Thymus (tissue), 11 donors: ENCODE measurements around the gene OTOL1. TPM values are rescaled to one million over a fixed set of nuclear protein-coding genes. Genes with fewer than 3 reads are reported as not detected.
"Not testable (repeated sequence)": the region's sequence is repeated elsewhere in the genome, so short reads cannot be mapped to it uniquely, and the experiment has no call there.

ENCODE experiments used
- DNase-seq, 9 donors: peaks; one replicate each; pipeline ENCODE4 v3.0.0-alpha.2; 2013; ENCODE audit warnings: low spot score in 9 of 9, low read depth in 6 of 9, missing footprints in 1 of 9
- H3K27ac ChIP-seq, 2 donors: one replicate each; pipeline ENCODE4 v1.5.1; 2013; ENCODE audit warnings: control low read depth in 1 of 2, low read depth in 1 of 2, low read length in 1 of 2, mild to moderate bottlenecking in 1 of 2, moderate library complexity in 1 of 2
- H3K27me3 ChIP-seq, 2 donors: one replicate each; pipeline ENCODE4 v1.5.1; 2013; ENCODE audit warnings: low read length in 1 of 2; ENCODE audit not compliant: control insufficient read depth in 2 of 2, insufficient read depth in 1 of 2
- H3K36me3 ChIP-seq, 2 donors: one replicate each; pipeline ENCODE4 v1.5.1; 2013; ENCODE audit warnings: low read length in 1 of 2, mild to moderate bottlenecking in 1 of 2, moderate library complexity in 1 of 2; ENCODE audit not compliant: control insufficient read depth in 2 of 2, insufficient read depth in 2 of 2
- H3K4me1 ChIP-seq, 2 donors: one replicate each; pipeline ENCODE4 v1.5.1; 2013; ENCODE audit warnings: low read length in 2 of 2; ENCODE audit not compliant: control insufficient read depth in 2 of 2, insufficient read depth in 2 of 2
- H3K4me3 ChIP-seq, 2 donors: one replicate each; pipeline ENCODE4 v1.5.1; 2013; ENCODE audit warnings: low read length in 2 of 2, control low read depth in 1 of 2, mild to moderate bottlenecking in 1 of 2
- H3K9me3 ChIP-seq, 2 donors: one replicate each; pipeline ENCODE4 v1.5.1; 2013; ENCODE audit warnings: low read length in 1 of 2, mild to moderate bottlenecking in 1 of 2; ENCODE audit not compliant: control insufficient read depth in 2 of 2, insufficient read depth in 1 of 2
- WGBS: extraction: QIAGEN DNeasy Blood & Tissue Kit; methylation state at CpG from one replicate; pipeline ENCODE4 v1.1.7; 2013; 5-methylcytosine and 5-hydroxymethylcytosine counted together
- polyA plus RNA-seq: library from polyadenylated mRNA; stranded (reverse); fragments of 200-250 nt; gene quantifications from one replicate; pipeline ENCODE4 v1.2.3, GENCODE V29; 2013
- total RNA-seq: library from RNA; stranded (reverse); fragments of 120-200 nt; gene quantifications from one replicate; pipeline ENCODE4 v1.2.4, GENCODE V29; 2013
- donor health status: healthy.

Gene OTOL1
- total and polyA plus RNA-seq, 2 donors = 0.19 to 0.37 TPM

GRCh38 chr3:161475905-161476304 lies 20.7 kb upstream of the OTOL1 start:
- H3K9me3 ChIP-seq = no peaks in the 10 kb centered on the region
- no peak overlapping the region for H3K4me3 ChIP-seq
- no peak for DNase-seq
- H3K27ac ChIP-seq = no peak overlapping the region
- no peaks in the 10 kb centered on the region for H3K27me3 ChIP-seq
- H3K36me3 ChIP-seq = no peaks in the 10 kb centered on the region
- H3K4me1 ChIP-seq = no peaks in the 10 kb centered on the region

- H3K4me3 ChIP-seq = no peak overlapping the region
- H3K4me1 ChIP-seq = no peaks in the 10 kb centered on the region
- H3K27me3 ChIP-seq = no peaks in the 10 kb centered on the region
- no peak for DNase-seq
- H3K9me3 ChIP-seq = no peaks in the 10 kb centered on the region
- WGBS = 96% methylated on average over 1 of the region's 1 CpG
- no peaks in the 10 kb centered on the region for H3K36me3 ChIP-seq
- no peak overlapping the region for H3K27ac ChIP-seq
Observed at GRCh38 chr3:161484226-161484625, 12.4 kb upstream of the OTOL1 start.

GRCh38 chr3:161488284-161488683 lies 8.3 kb upstream of the OTOL1 start:
- not testable (repeated sequence) for DNase-seq, H3K36me3 ChIP-seq, H3K9me3 ChIP-seq, H3K27me3 ChIP-seq, H3K27ac ChIP-seq, H3K4me3 ChIP-seq, H3K4me1 ChIP-seq
- 58% methylated on average over 1 of the region's 1 CpG for WGBS

GRCh38 chr3:161489395-161489794 lies 7.2 kb upstream of the OTOL1 start:
- Histone ChIP-seq H3K4me1 (no peaks in the 10 kb centered on the region), H3K4me3 (no peak overlapping the region), H3K9me3 (no peaks in the 10 kb centered on the region), H3K36me3 (no peaks in the 10 kb centered on the region), H3K27me3 (no peaks in the 10 kb centered on the region), H3K27ac (no peak overlapping the region)
- no peak for DNase-seq

- H3K4me1 ChIP-seq, H3K4me3 ChIP-seq, H3K27ac ChIP-seq, DNase-seq, H3K36me3 ChIP-seq, H3K9me3 ChIP-seq, H3K27me3 ChIP-seq: not testable (repeated sequence)
- WGBS = 97% methylated on average over 1 of the region's 1 CpG
Observed at GRCh38 chr3:161490845-161491244, 5.8 kb upstream of the OTOL1 start.

GRCh38 chr3:161498259-161498921 lies 1.8 kb downstream of the OTOL1 start:
- H3K4me3 ChIP-seq = no peak overlapping the region
- H3K27me3 ChIP-seq = no peaks in the 10 kb centered on the region
- no peak for DNase-seq
- H3K4me1 ChIP-seq = no peaks in the 10 kb centered on the region
- no peaks in the 10 kb centered on the region for H3K9me3 ChIP-seq
- no peak overlapping the region for H3K27ac ChIP-seq
- WGBS = 63% methylated on average over 2 of the region's 2 CpGs
- H3K36me3 ChIP-seq = no peaks in the 10 kb centered on the region

GRCh38 chr3:161500068-161500796 lies 3.6 kb downstream of the OTOL1 start:
- Histone ChIP-seq H3K4me3 (no peak overlapping the region), H3K27ac (no peak overlapping the region), H3K9me3 (no peaks in the 10 kb centered on the region), H3K27me3 (no peaks in the 10 kb centered on the region), H3K4me1 (no peaks in the 10 kb centered on the region), H3K36me3 (no peaks in the 10 kb centered on the region)
- 94% methylated on average over 3 of the region's 3 CpGs for WGBS
- DNase-seq = no peak

- no peaks in the 10 kb centered on the region for H3K36me3 ChIP-seq
- no peaks in the 10 kb centered on the region for H3K9me3 ChIP-seq
- H3K4me1 ChIP-seq = no peaks in the 10 kb centered on the region
- no peak for DNase-seq
- no peak overlapping the region for H3K4me3 ChIP-seq
- H3K27ac ChIP-seq = no peak overlapping the region
- H3K27me3 ChIP-seq = no peaks in the 10 kb centered on the region
- 95% methylated on average over 8 of the region's 8 CpGs for WGBS
Observed at GRCh38 chr3:161503271-161503670, 6.7 kb downstream of the OTOL1 start.

- no peaks in the 10 kb centered on the region for H3K9me3 ChIP-seq
- no peaks in the 10 kb centered on the region for H3K4me1 ChIP-seq
- no peak overlapping the region for H3K4me3 ChIP-seq
- H3K27me3 ChIP-seq = no peaks in the 10 kb centered on the region
- H3K27ac ChIP-seq = no peak overlapping the region
- H3K36me3 ChIP-seq = no peaks in the 10 kb centered on the region
- peak in 1 of 9 donors; percentile 1 for DNase-seq
- 77% methylated on average over 2 of the region's 2 CpGs for WGBS
Observed at GRCh38 chr3:161508852-161509477, 12.4 kb downstream of the OTOL1 start.
